ENCODE results near the gene PRELID1. TPM values are rescaled to one million over a fixed set of nuclear protein-coding genes. Genes with fewer than 3 reads are reported as not detected.
A peak's percentile ranks its signal among the peaks of the same experiment; 100 is the strongest.

The PRELID1 gene
- total and polyA plus RNA-seq, 10 donors: 74.5 to 174 (median 128) TPM

DNA sequence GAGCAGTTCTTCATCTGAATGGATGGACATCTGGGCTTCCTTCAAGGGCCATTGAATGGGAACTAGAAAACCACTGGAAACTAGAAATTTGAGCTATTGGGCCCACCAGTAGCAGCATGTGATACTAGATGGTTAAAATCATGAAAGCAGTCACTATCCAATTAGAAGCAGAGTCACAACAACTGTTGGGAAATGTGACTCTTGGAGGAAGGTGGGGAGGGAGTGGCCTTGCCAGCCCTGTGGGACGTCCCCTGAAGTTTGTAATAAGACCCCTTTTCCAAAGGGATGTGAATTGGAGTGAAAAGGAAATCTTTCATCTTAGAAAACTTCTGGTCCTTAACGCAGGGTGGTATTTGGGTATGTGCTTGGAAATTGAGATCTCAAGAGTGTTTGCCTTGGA is 5.7 kb upstream of the PRELID1 start:
- Histone ChIP-seq H3K27ac (peak overlapping the region in 4 of 8 donors; percentile 13 to 94 (median 92)), H3K36me3 (peaks cover 0 to 71% (median 36%) of the 10 kb centered on the region in 6 donors)

GRCh38 chr5:177299697-177300096 is 3.9 kb upstream of the PRELID1 start:
- intact Hi-C loops (cut with DNase I; ENCODE audit: low total_unique reads): loop anchor here (10.0 kb wide), 1 partner anchor 185 kb away; no protein-coding TSS in a partner anchor
- no peak for TF ChIP-seq POLR2A (IDR thresholded peaks at IDR 0.05)
- TF ChIP-seq, protein P1, sequence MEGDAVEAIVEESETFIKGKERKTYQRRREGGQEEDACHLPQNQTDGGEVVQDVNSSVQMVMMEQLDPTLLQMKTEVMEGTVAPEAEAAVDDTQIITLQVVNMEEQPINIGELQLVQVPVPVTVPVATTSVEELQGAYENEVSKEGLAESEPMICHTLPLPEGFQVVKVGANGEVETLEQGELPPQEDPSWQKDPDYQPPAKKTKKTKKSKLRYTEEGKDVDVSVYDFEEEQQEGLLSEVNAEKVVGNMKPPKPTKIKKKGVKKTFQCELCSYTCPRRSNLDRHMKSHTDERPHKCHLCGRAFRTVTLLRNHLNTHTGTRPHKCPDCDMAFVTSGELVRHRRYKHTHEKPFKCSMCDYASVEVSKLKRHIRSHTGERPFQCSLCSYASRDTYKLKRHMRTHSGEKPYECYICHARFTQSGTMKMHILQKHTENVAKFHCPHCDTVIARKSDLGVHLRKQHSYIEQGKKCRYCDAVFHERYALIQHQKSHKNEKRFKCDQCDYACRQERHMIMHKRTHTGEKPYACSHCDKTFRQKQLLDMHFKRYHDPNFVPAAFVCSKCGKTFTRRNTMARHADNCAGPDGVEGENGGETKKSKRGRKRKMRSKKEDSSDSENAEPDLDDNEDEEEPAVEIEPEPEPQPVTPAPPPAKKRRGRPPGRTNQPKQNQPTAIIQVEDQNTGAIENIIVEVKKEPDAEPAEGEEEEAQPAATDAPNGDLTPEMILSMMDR (IDR thresholded peaks at IDR 0.05 in 8 of 11, conservative IDR thresholded peaks at IDR 0.05 in 3 of 11): no peak
- no peak for TF ChIP-seq POLR2AphosphoS5 (IDR thresholded peaks at IDR 0.05)
- Histone ChIP-seq H3K27me3 (replicated peaks in 1 of 7) (no peaks in the 10 kb centered on the region), H3K4me1 (peaks cover 46 to 94% (median 78%) of the 10 kb centered on the region in 6 donors), H3K4me3 (peak overlapping the region in 1 of 8 donors; percentile 89), H3K36me3 (peaks cover 0 to 55% (median 19%) of the 10 kb centered on the region in 6 donors), H3K9me3 (no peaks in the 10 kb centered on the region), H3K27ac (peak overlapping the region; percentile 76 to 94 (median 88))
- DNase-seq: peak; percentile 74
- WGBS, 5 donors: 58 to 69% (median 65%) methylated on average over 9 of the region's 9 CpGs

More for the DNA sequence above, 5.7 kb upstream of the PRELID1 start:
- intact Hi-C loops (cut with DNase I; ENCODE audit: low total_unique reads): no loop called here
- 76 to 85% (median 80%) methylated on average over 2 of the region's 2 CpGs for WGBS, 5 donors
- no peak for DNase-seq
- Histone ChIP-seq H3K27me3 (replicated peaks in 1 of 7) (no peaks in the 10 kb centered on the region), H3K4me3 (no peak overlapping the region), H3K4me1 (peaks cover 42 to 84% (median 66%) of the 10 kb centered on the region in 6 donors), H3K9me3 (no peaks in the 10 kb centered on the region)
- no peak for TF ChIP-seq POLR2A (IDR thresholded peaks at IDR 0.05)
- no peak for TF ChIP-seq POLR2AphosphoS5 (IDR thresholded peaks at IDR 0.05)
- TF ChIP-seq, protein P1 (IDR thresholded peaks at IDR 0.05 in 8 of 11, conservative IDR thresholded peaks at IDR 0.05 in 3 of 11): no peak

GRCh38 chr5:177300236-177300880 is 3.2 kb upstream of the PRELID1 start:
- H3K4me1 ChIP-seq: peaks cover 53 to 94% (median 84%) of the 10 kb centered on the region in 6 donors
- DNase-seq: peak; percentile 89
- no peaks in the 10 kb centered on the region for H3K9me3 ChIP-seq
- H3K27me3 ChIP-seq (replicated peaks in 1 of 7): no peaks in the 10 kb centered on the region
- H3K4me3 ChIP-seq: peak overlapping the region in 3 of 8 donors; percentile 3 to 89 (median 7)
- peaks cover 0 to 55% (median 15%) of the 10 kb centered on the region in 6 donors for H3K36me3 ChIP-seq
- peak overlapping the region; percentile 76 to 94 (median 88) for H3K27ac ChIP-seq
- 0 to 8% (median 1%) methylated on average over 4 of the region's 4 CpGs for WGBS, 5 donors
- TF ChIP-seq POLR2AphosphoS5 (IDR thresholded peaks at IDR 0.05) (peak in 2 of 3 donors; percentile 58 to 88), POLR2A (IDR thresholded peaks at IDR 0.05) (no peak)
- TF ChIP-seq, protein P1 (IDR thresholded peaks at IDR 0.05 in 8 of 11, conservative IDR thresholded peaks at IDR 0.05 in 3 of 11): peak in 7 of 11 experiments; percentile 7 to 51 (median 43)
- intact Hi-C loops (cut with DNase I; ENCODE audit: low total_unique reads): loop anchor here (10.0 kb wide), 1 partner anchor 186 kb away; no protein-coding TSS in a partner anchor

GRCh38 chr5:177300951-177301350 is 2.6 kb upstream of the PRELID1 start:
- H3K4me1 ChIP-seq: peaks cover 54 to 94% (median 85%) of the 10 kb centered on the region in 6 donors
- no peak for DNase-seq
- peak overlapping the region; percentile 76 to 94 (median 88) for H3K27ac ChIP-seq
- TF ChIP-seq, protein P1 (IDR thresholded peaks at IDR 0.05 in 8 of 11, conservative IDR thresholded peaks at IDR 0.05 in 3 of 11): no peak
- no peak for TF ChIP-seq POLR2AphosphoS5 (IDR thresholded peaks at IDR 0.05)
- peaks cover 0 to 55% (median 17%) of the 10 kb centered on the region in 6 donors for H3K36me3 ChIP-seq
- 88 to 96% (median 93%) methylated on average over 2 of the region's 2 CpGs for WGBS, 5 donors
- peak overlapping the region in 3 of 8 donors; percentile 89 to 96 (median 95) for H3K4me3 ChIP-seq
- H3K27me3 ChIP-seq (replicated peaks in 1 of 7): no peaks in the 10 kb centered on the region
- no peaks in the 10 kb centered on the region for H3K9me3 ChIP-seq
- intact Hi-C loops (cut with DNase I; ENCODE audit: low total_unique reads): loop anchor here (10.0 kb wide), 1 partner anchor 186 kb away; no protein-coding TSS in a partner anchor
